ENCODE data around the gene STK4. TPM values are rescaled to one million over a fixed set of nuclear protein-coding genes. Genes with fewer than 3 reads are reported as not detected.

Gene STK4
- total and polyA plus RNA-seq, 9 donors: 8.3 to 27.5 (median 19.6) TPM

DNA sequence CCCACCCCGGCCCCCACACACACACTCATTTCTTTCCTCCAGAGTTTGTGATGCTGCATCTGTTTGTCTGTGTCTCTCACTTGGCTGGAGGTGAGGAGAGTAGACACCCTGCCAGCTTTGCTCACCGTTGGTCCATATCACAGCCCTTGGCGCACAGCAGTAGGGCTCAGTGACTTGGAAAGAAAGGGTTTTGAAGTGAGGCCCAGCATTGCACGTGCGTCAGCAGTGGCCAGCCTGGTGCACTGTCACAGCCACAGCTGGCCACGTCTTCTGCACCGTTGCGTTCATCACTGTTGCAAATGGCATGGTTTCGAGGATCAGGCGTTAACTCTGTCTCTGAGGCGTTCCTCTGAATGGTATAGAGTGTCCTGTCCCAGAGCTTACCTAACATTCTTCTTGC lies 145.0 kb downstream of the STK4 start:
- Histone ChIP-seq H3K4me3 (no peak overlapping the region), H3K9me3 (no peaks in the 10 kb centered on the region), H3K27ac (no peak overlapping the region), H3K4me1 (ENCODE audit: insufficient read depth) (no peaks in the 10 kb centered on the region), H3K27me3 (no peaks in the 10 kb centered on the region), H3K36me3 (no peaks in the 10 kb centered on the region)
- 67 to 73% (median 72%) methylated on average over 10 to 11 of the region's 11 CpGs for WGBS, 3 donors
- intact Hi-C loops (cut with DNase I): no loop called here
- DNase-seq: no peak
- TF ChIP-seq POLR2A (IDR thresholded peaks at IDR 0.05) (no peak), EP300 (IDR thresholded peaks at IDR 0.05) (no peak), CTCF (IDR thresholded peaks at IDR 0.05) (no peak)

DNA sequence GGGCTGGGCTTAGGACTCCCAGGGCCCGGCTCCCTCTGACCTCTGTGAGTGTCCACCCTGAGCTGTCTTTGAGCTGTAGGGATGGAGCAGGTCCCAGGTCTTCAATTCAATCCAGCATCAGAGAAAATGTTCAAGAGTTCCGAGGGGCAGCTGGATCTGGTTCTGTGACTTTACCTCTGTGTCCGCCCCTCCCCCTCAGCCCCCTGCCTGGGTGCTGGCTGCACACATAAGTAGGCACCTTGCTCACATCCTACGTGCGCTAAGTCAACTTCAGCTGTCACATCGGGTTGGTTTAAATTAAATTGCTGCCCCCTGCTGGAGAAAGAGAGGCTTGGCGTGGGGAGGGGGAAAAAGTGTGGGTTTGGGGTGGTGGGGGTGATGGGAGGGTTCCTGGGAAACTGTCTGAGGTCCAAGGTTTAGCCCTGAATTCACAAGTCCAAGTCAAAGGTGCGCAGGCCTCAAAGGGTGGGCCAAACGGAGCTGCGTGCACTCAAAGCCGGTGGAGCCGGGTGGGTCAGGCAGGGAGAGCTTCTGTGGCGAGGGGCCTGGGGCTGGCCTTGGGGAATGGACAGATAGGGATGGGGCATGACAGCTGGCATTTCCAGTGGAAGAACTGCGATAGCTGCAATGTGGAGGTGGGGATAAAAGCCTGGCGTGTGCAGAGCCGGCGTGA lies 145.6 kb downstream of the STK4 start:
- Histone ChIP-seq H3K27me3 (no peaks in the 10 kb centered on the region), H3K4me1 (ENCODE audit: insufficient read depth) (no peaks in the 10 kb centered on the region), H3K9me3 (no peaks in the 10 kb centered on the region), H3K4me3 (no peak overlapping the region), H3K36me3 (no peaks in the 10 kb centered on the region), H3K27ac (no peak overlapping the region)
- no peak for DNase-seq
- WGBS, 3 donors: 25 to 36% (median 36%) methylated on average over 17 of the region's 17 CpGs
- TF ChIP-seq POLR2A (IDR thresholded peaks at IDR 0.05) (no peak), CTCF (IDR thresholded peaks at IDR 0.05) (no peak), EP300 (IDR thresholded peaks at IDR 0.05) (no peak)
- intact Hi-C loops (cut with DNase I): no loop called here

GRCh38 chr20:45112754-45113153 lies 146.4 kb downstream of the STK4 start:
- Histone ChIP-seq H3K27ac (no peak overlapping the region), H3K4me3 (no peak overlapping the region), H3K9me3 (no peaks in the 10 kb centered on the region), H3K4me1 (ENCODE audit: insufficient read depth) (no peaks in the 10 kb centered on the region), H3K36me3 (no peaks in the 10 kb centered on the region), H3K27me3 (no peaks in the 10 kb centered on the region)
- DNase-seq: no peak
- intact Hi-C loops (cut with DNase I): no loop called here
- TF ChIP-seq EP300 (IDR thresholded peaks at IDR 0.05): no peak

GRCh38 chr20:45113865-45114264 lies 147.6 kb downstream of the STK4 start:
- no peaks in the 10 kb centered on the region for H3K27me3 ChIP-seq
- intact Hi-C loops (cut with DNase I): no loop called here
- no peaks in the 10 kb centered on the region for H3K9me3 ChIP-seq
- no peaks in the 10 kb centered on the region for H3K4me1 ChIP-seq (ENCODE audit: insufficient read depth)
- no peak overlapping the region for H3K4me3 ChIP-seq
- H3K27ac ChIP-seq: no peak overlapping the region
- WGBS, 3 donors: 83 to 84% (median 83%) methylated on average over 3 of the region's 3 CpGs
- no peaks in the 10 kb centered on the region for H3K36me3 ChIP-seq
- no peak for TF ChIP-seq EP300 (IDR thresholded peaks at IDR 0.05)
- no peak for TF ChIP-seq POLR2A (IDR thresholded peaks at IDR 0.05)
- no peak for TF ChIP-seq CTCF (IDR thresholded peaks at IDR 0.05)
- no peak for DNase-seq

DNA sequence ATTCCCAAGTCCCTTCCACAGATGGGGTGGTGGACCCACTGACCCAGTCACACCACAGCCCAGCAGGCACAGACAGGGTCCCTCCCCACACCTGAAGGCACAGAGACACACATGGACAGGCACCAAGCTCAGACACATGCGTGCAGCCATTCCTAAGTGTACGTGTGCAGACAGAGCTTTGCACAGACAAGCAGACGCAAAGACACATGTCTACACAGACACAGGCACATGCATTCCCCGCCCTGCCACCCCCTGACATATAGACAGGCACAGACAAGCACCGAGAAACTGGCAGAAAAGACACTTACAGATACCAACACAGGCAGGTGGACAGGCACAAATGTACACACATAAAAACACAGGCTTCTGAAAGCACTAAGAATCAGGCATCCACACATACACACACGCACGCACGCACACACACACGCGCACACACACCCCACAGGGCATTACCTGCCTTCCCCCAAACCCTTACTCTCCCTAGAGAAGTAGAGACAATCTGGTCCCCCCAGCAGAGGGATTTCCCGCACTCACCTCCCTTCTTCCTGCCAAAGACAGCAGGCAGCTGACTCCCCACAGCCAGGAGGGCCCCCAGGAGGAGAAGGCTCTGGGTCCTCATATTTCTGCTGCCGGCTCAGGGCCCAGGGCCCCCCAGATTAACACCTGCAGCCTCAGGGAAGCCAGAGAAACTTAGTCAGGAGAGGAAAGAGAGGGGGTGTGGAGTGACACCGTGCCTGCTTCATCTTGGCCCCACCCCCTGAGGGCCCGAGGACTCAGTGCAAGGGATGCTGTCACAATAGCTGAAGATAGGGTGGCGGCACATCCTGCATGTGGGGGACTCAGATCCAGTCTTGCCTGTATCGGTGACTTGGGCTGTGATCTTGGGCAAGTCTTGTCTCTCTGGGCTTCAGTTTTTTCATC lies 148.4 kb downstream of the STK4 start, which contains the start of gene WFDC5:
Gene WFDC5, minus strand, starts transcription at position 710 of the 921 bp plus-strand sequence. Its CDS starts 91 bp downstream, at position 619.
- H3K9me3 ChIP-seq: no peaks in the 10 kb centered on the region
- 44 to 53% (median 48%) methylated on average over 16 of the region's 16 CpGs for WGBS, 3 donors
- H3K4me3 ChIP-seq: no peak within 1 kb of the TSS
- no peaks in the 10 kb centered on the region for H3K36me3 ChIP-seq
- H3K27ac ChIP-seq: no peak within 1 kb of the TSS
- intact Hi-C loops (cut with DNase I): no loop called here
- no peak for TF ChIP-seq POLR2A (IDR thresholded peaks at IDR 0.05)
- no peak for TF ChIP-seq CTCF (IDR thresholded peaks at IDR 0.05)
- no peak for TF ChIP-seq EP300 (IDR thresholded peaks at IDR 0.05)
- H3K4me1 ChIP-seq (ENCODE audit: insufficient read depth): no peaks in the 10 kb centered on the region
- H3K27me3 ChIP-seq: no peaks in the 10 kb centered on the region
- no peak for DNase-seq

Measured in ovary (tissue), 9 donors.